Mesenchymal stem cell (in vitro differentiated cells and primary cell): ENCODE results near the gene SSBP4.
A peak's percentile ranks its signal among the peaks of the same experiment; 100 is the strongest.

Experiments used
- DNase-seq: peaks from one replicate; pipeline ENCODE4 v3.0.0-alpha.2; 2013
- H2AFZ ChIP-seq: one replicate; pipeline ENCODE4 v1.6.1; 2013; ENCODE audit warnings: low read depth, mild to moderate bottlenecking, control low read depth, inconsistent platforms, low read length, moderate library complexity
- H2AK5ac ChIP-seq: 2 replicates; pipeline ENCODE4 v1.6.1; 2013; ENCODE audit warnings: low read length, moderate library complexity, mild to moderate bottlenecking, inconsistent platforms; ENCODE audit not compliant: severe bottlenecking
- H2BK120ac ChIP-seq: one replicate; pipeline ENCODE4 v1.6.1; 2013; ENCODE audit warnings: low read depth, mild to moderate bottlenecking, inconsistent platforms, low read length, moderate library complexity
- H2BK12ac ChIP-seq, 2 experiments: one replicate each; pipeline ENCODE4 v1.6.1; 2013; ENCODE audit warnings: inconsistent platforms in 2 of 2, low read length in 2 of 2, mild to moderate bottlenecking in 2 of 2, moderate library complexity in 2 of 2, control low read depth in 1 of 2
- H2BK15ac ChIP-seq: one replicate; pipeline ENCODE4 v1.6.1; 2013; ENCODE audit warnings: mild to moderate bottlenecking, low read depth, inconsistent platforms; ENCODE audit not compliant: poor library complexity, severe bottlenecking
- H2BK5ac ChIP-seq: 2 replicates; pipeline ENCODE4 v1.6.1; 2013; ENCODE audit warnings: low read depth, mild to moderate bottlenecking, low read length, control low read depth, inconsistent platforms; ENCODE audit not compliant: poor library complexity, severe bottlenecking
- H3K14ac ChIP-seq, 2 experiments: one replicate each; pipeline ENCODE4 v1.6.1; 2013; ENCODE audit warnings: inconsistent platforms in 2 of 2, low read length in 2 of 2, control low read depth in 1 of 2, mild to moderate bottlenecking in 1 of 2, moderate library complexity in 1 of 2
- H3K18ac ChIP-seq, 2 experiments: one replicate each; pipeline ENCODE4 v1.6.1; 2013; ENCODE audit warnings: inconsistent platforms in 2 of 2, low read length in 2 of 2, control low read depth in 1 of 2, low read depth in 1 of 2, mild to moderate bottlenecking in 1 of 2
- H3K23ac ChIP-seq, 2 experiments: one replicate each; pipeline ENCODE4 v1.6.1; 2013; ENCODE audit warnings: inconsistent platforms in 2 of 2, low read length in 2 of 2, mild to moderate bottlenecking in 2 of 2, moderate library complexity in 2 of 2, control low read depth in 1 of 2
- H3K27ac ChIP-seq: 2 replicates; pipeline ENCODE4 v1.5.1; 2013; ENCODE audit warnings: mild to moderate bottlenecking, moderate library complexity, low read length, control low read depth, inconsistent platforms; ENCODE audit not compliant: poor library complexity, severe bottlenecking
- H3K27me3 ChIP-seq, 2 experiments: 2 replicates each; pipeline versions ENCODE4 v1.6.1 to v1.7.0; 2013; ENCODE audit warnings: low read length in 2 of 2, mild to moderate bottlenecking in 2 of 2, moderate library complexity in 2 of 2, control low read depth in 1 of 2, inconsistent platforms in 1 of 2; ENCODE audit not compliant: control insufficient read depth in 1 of 2, insufficient read depth in 1 of 2
- H3K36me3 ChIP-seq, 2 experiments: 2 replicates each; pipeline versions ENCODE4 v1.6.1 to v1.7.0; 2013; ENCODE audit warnings: low read length in 2 of 2, control low read depth in 1 of 2, inconsistent platforms in 1 of 2, low read depth in 1 of 2, mild to moderate bottlenecking in 1 of 2; ENCODE audit not compliant: insufficient read depth in 2 of 2, control insufficient read depth in 1 of 2
- H3K4ac ChIP-seq, 2 experiments: one replicate each; pipeline ENCODE4 v1.6.1; 2013; ENCODE audit warnings: inconsistent platforms in 2 of 2, low read length in 2 of 2, mild to moderate bottlenecking in 2 of 2, moderate library complexity in 2 of 2, control low read depth in 1 of 2, low read depth in 1 of 2
- H3K4me1 ChIP-seq: 2 replicates; pipeline ENCODE4 v1.6.1; 2013; ENCODE audit warnings: low read depth, low read length, control low read depth; ENCODE audit not compliant: control insufficient read depth, insufficient read depth
- H3K4me2 ChIP-seq: 2 replicates; pipeline ENCODE4 v1.6.1; 2013; ENCODE audit warnings: low read length, mild to moderate bottlenecking, inconsistent platforms; ENCODE audit not compliant: poor library complexity, severe bottlenecking
- H3K4me3 ChIP-seq, 2 experiments: 2 replicates each; pipeline versions ENCODE4 v1.5.1 to v1.7.0; 2013; ENCODE audit warnings: low read length in 2 of 2, mild to moderate bottlenecking in 2 of 2, control low read depth in 1 of 2, low read depth in 1 of 2; ENCODE audit not compliant: insufficient read depth in 1 of 2
- H3K79me1 ChIP-seq: replicated peaks from 2 replicates; pipeline ENCODE4 v1.6.1; 2013; ENCODE audit warnings: mild to moderate bottlenecking, control low read depth, low read length, inconsistent platforms; ENCODE audit not compliant: poor library complexity, severe bottlenecking
- H3K9ac ChIP-seq: 2 replicates; pipeline ENCODE4 v1.7.0; 2013; ENCODE audit warnings: mild to moderate bottlenecking, low read length, moderate library complexity
- H3K9me3 ChIP-seq: 2 replicates; pipeline ENCODE4 v1.7.0; 2013; ENCODE audit warnings: mild to moderate bottlenecking, low read length; ENCODE audit not compliant: control insufficient read depth
- H4K8ac ChIP-seq: one replicate; pipeline ENCODE4 v1.6.1; 2013; ENCODE audit warnings: inconsistent platforms, mild to moderate bottlenecking, low read length, moderate library complexity
- H4K91ac ChIP-seq: one replicate; pipeline ENCODE4 v1.6.1; 2013; ENCODE audit warnings: mild to moderate bottlenecking, low read length, inconsistent platforms
- WGBS: methylation state at CpG from one replicate; pipeline ENCODE4 v1.1.7; 2013; ENCODE audit warnings: mixed read lengths; 5-methylcytosine and 5-hydroxymethylcytosine counted together

Gene SSBP4

GRCh38 chr19:18428787-18429674 lies 9.8 kb downstream of the SSBP4 start:
- Histone ChIP-seq H2BK15ac (peak overlapping the region; percentile 97), H3K14ac (peak overlapping the region in 1 of 2 experiments; percentile 39), H3K18ac (peak overlapping the region; percentile 78 to 95), H3K4me1 (peaks cover 87% of the 10 kb centered on the region), H4K91ac (peak overlapping the region; percentile 93), H2BK12ac (peak overlapping the region; percentile 49 to 93), H3K27me3 (no peaks in the 10 kb centered on the region), H3K79me1 (peaks cover 19% of the 10 kb centered on the region), H3K27ac (peak overlapping the region; percentile 43), H3K9ac (no peak overlapping the region), H4K8ac (peak overlapping the region; percentile 95), H3K36me3 (peaks cover 10 to 46% of the 10 kb centered on the region in 2 experiments), H2AK5ac (peak overlapping the region; percentile 6), H3K9me3 (no peaks in the 10 kb centered on the region), H2AFZ (no peak overlapping the region), H3K23ac (peak overlapping the region in 1 of 2 experiments; percentile 77), H3K4ac (peak overlapping the region; percentile 70 to 92), H2BK120ac (peak overlapping the region; percentile 91), H2BK5ac (peak overlapping the region; percentile 71), H3K4me3 (peak overlapping the region in 1 of 2 experiments; percentile 59), H3K4me2 (peak overlapping the region; percentile 73)
- 2% methylated on average over 56 of the region's 77 CpGs for WGBS
- DNase-seq = peak; percentile 94

DNA sequence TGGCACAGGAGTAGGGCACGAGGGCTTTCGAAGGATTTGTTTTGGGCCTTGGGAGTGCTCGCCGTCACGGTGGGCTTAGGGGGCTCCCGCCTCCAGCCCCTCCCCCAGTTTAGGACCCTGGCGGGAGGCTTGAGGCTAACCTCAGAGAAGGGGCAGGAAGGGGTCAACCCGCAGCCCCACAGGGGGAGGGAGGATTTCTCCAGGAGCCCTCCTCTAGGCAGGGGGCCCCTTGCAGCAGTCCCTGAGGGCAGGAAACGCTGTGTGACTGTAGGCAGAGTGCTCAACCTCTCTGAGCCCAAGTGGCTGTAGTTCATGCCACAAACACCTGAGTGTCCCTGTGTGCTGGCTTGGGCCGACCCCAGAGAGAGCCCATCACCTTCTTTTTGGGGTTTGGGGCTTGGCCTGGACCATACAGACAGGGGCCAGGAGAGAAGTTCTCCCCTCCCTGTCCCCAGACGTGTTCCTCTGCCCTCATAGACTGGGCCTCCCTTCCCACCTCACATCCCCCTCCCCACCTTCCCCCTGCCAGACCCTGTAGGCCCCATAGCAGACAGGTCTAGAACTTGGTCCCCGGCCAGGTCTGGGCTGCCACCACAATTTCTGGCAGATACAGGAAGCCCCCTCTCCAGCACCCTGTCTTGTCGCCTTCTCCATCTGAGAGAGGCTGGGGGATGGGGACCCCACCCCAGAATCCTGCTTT lies 10.7 kb downstream of the SSBP4 start:
- Histone ChIP-seq H3K4me3 (peak overlapping the region in 1 of 2 experiments; percentile 18), H3K4me1 (peaks cover 85% of the 10 kb centered on the region), H3K23ac (peak overlapping the region in 1 of 2 experiments; percentile 77), H2AK5ac (peak overlapping the region; percentile 90), H4K8ac (peak overlapping the region; percentile 27), H3K18ac (peak overlapping the region; percentile 73 to 95), H3K4me2 (peak overlapping the region; percentile 73), H3K9ac (no peak overlapping the region), H4K91ac (peak overlapping the region; percentile 93), H2BK5ac (peak overlapping the region; percentile 71), H3K27me3 (no peaks in the 10 kb centered on the region), H3K27ac (peak overlapping the region; percentile 43), H2BK12ac (peak overlapping the region; percentile 27 to 57), H2BK15ac (peak overlapping the region; percentile 82), H2BK120ac (peak overlapping the region; percentile 91), H3K36me3 (peaks cover 10 to 52% of the 10 kb centered on the region in 2 experiments), H3K9me3 (no peaks in the 10 kb centered on the region), H3K14ac (peak overlapping the region in 1 of 2 experiments; percentile 92), H3K79me1 (peaks cover 19% of the 10 kb centered on the region), H3K4ac (peak overlapping the region in 1 of 2 experiments; percentile 92), H2AFZ (no peak overlapping the region)
- 37% methylated on average over 12 of the region's 13 CpGs for WGBS
- peak; percentile 36 for DNase-seq

- Histone ChIP-seq H3K9me3 (no peaks in the 10 kb centered on the region), H3K9ac (no peak overlapping the region), H3K4ac (no peak overlapping the region), H3K79me1 (peaks cover 19% of the 10 kb centered on the region), H3K14ac (peak overlapping the region in 1 of 2 experiments; percentile 35), H3K36me3 (peaks cover 10 to 59% of the 10 kb centered on the region in 2 experiments), H2BK15ac (peak overlapping the region; percentile 82), H3K27ac (no peak overlapping the region), H3K4me2 (no peak overlapping the region), H4K91ac (peak overlapping the region; percentile 57), H4K8ac (peak overlapping the region; percentile 14), H3K18ac (peak overlapping the region in 1 of 2 experiments; percentile 95), H3K4me3 (peak overlapping the region in 1 of 2 experiments; percentile 7), H2BK5ac (no peak overlapping the region), H2BK12ac (peak overlapping the region; percentile 57 to 67), H2AFZ (no peak overlapping the region), H3K27me3 (no peaks in the 10 kb centered on the region), H3K4me1 (peaks cover 85% of the 10 kb centered on the region), H3K23ac (peak overlapping the region in 1 of 2 experiments; percentile 42), H2BK120ac (peak overlapping the region; percentile 39), H2AK5ac (no peak overlapping the region)
- 90% methylated on average over 21 of the region's 21 CpGs for WGBS
- no peak for DNase-seq
Measured at GRCh38 chr19:18430417-18431144, 11.4 kb downstream of the SSBP4 start.
